ENCODE data around the gene APMAP. TPM values are rescaled to one million over a fixed set of nuclear protein-coding genes. Genes with fewer than 3 reads are reported as not detected.

APMAP gene
- total and polyA plus RNA-seq, 9 donors: 23.5 to 103 (median 45.8) TPM

- intact Hi-C loops (cut with DNase I): no loop called here
- H3K27ac ChIP-seq: no peak overlapping the region
- H3K36me3 ChIP-seq: no peaks in the 10 kb centered on the region
- H3K4me3 ChIP-seq: no peak overlapping the region
- no peaks in the 10 kb centered on the region for H3K27me3 ChIP-seq
- H3K4me1 ChIP-seq (ENCODE audit: insufficient read depth): no peaks in the 10 kb centered on the region
- TF ChIP-seq POLR2A (IDR thresholded peaks at IDR 0.05) (no peak), EP300 (IDR thresholded peaks at IDR 0.05) (no peak), CTCF (IDR thresholded peaks at IDR 0.05) (no peak)
- 72 to 75% (median 75%) methylated on average over 14 of the region's 14 CpGs for WGBS, 3 donors
- DNase-seq: peak in 1 of 5 donors; percentile 7
- no peaks in the 10 kb centered on the region for H3K9me3 ChIP-seq
Observed at GRCh38 chr20:25017257-25017803, 24.8 kb upstream of the APMAP start.

- Histone ChIP-seq H3K36me3 (no peaks in the 10 kb centered on the region), H3K27me3 (no peaks in the 10 kb centered on the region), H3K27ac (no peak overlapping the region), H3K4me3 (no peak overlapping the region), H3K4me1 (ENCODE audit: insufficient read depth) (no peaks in the 10 kb centered on the region), H3K9me3 (no peaks in the 10 kb centered on the region)
- 86 to 91% (median 88%) methylated on average over 11 of the region's 11 CpGs for WGBS, 3 donors
- intact Hi-C loops (cut with DNase I): no loop called here
- TF ChIP-seq POLR2A (IDR thresholded peaks at IDR 0.05): no peak
- TF ChIP-seq CTCF (IDR thresholded peaks at IDR 0.05): no peak
- no peak for TF ChIP-seq EP300 (IDR thresholded peaks at IDR 0.05)
- DNase-seq: peak in 1 of 5 donors; percentile 7
Observed at GRCh38 chr20:25016471-25016870, 23.9 kb upstream of the APMAP start.

GRCh38 chr20:25015986-25016385, 23.4 kb upstream of the APMAP start:
- TF ChIP-seq CTCF (IDR thresholded peaks at IDR 0.05) (no peak), POLR2A (IDR thresholded peaks at IDR 0.05) (no peak), EP300 (IDR thresholded peaks at IDR 0.05) (no peak)
- DNase-seq: peak in 1 of 5 donors; percentile 11
- WGBS, 3 donors: 86 to 89% (median 87%) methylated on average over 11 of the region's 11 CpGs
- no peak overlapping the region for H3K27ac ChIP-seq
- no peaks in the 10 kb centered on the region for H3K9me3 ChIP-seq
- no peak overlapping the region for H3K4me3 ChIP-seq
- intact Hi-C loops (cut with DNase I): no loop called here
- no peaks in the 10 kb centered on the region for H3K36me3 ChIP-seq
- H3K4me1 ChIP-seq (ENCODE audit: insufficient read depth): no peaks in the 10 kb centered on the region
- no peaks in the 10 kb centered on the region for H3K27me3 ChIP-seq

- 90 to 93% (median 91%) methylated on average over 11 of the region's 11 CpGs for WGBS, 3 donors
- intact Hi-C loops (cut with DNase I): no loop called here
- TF ChIP-seq POLR2A (IDR thresholded peaks at IDR 0.05) (no peak), EP300 (IDR thresholded peaks at IDR 0.05) (no peak), CTCF (IDR thresholded peaks at IDR 0.05) (no peak)
- H3K36me3 ChIP-seq: no peaks in the 10 kb centered on the region
- H3K27me3 ChIP-seq: no peaks in the 10 kb centered on the region
- DNase-seq: peak in 2 of 5 donors; percentile 5 to 8
- no peak overlapping the region for H3K4me3 ChIP-seq
- H3K9me3 ChIP-seq: no peaks in the 10 kb centered on the region
- H3K4me1 ChIP-seq (ENCODE audit: insufficient read depth): no peaks in the 10 kb centered on the region
- no peak overlapping the region for H3K27ac ChIP-seq
Observed at GRCh38 chr20:25014816-25015215, 22.3 kb upstream of the APMAP start.

Data from ovary (tissue), 9 donors.